Endothelial cell of umbilical vein (primary cell): ENCODE data around the gene EIF1B. TPM values are rescaled to one million over a fixed set of nuclear protein-coding genes. Genes with fewer than 3 reads are reported as not detected.

Experiments used
- BruUV-seq: library from RNA; stranded (reverse); fragments of 400-500 nt; replicated peaks from 2 replicates; lab custom pipeline; 2021; lab: Mats Ljungman, UMichigan
- CTCF ChIA-PET: fragments of 300-600, 350-600 bp; sonication (Branson Sonifier 250); formaldehyde crosslinking; loops from one replicate; lab custom pipeline; 2021; ENCODE audit warnings: antibody characterized with exemption, inconsistent platforms; lab: Charles Lee
- POLR2A ChIA-PET: fragments of 300-600, 350-600 bp; sonication (Branson Sonifier 250); formaldehyde crosslinking; loops from one replicate; lab custom pipeline; 2021; ENCODE audit warnings: antibody characterized with exemption, inconsistent platforms; lab: Charles Lee
- DNase-seq: peaks from one replicate; pipeline ENCODE4 v3.0.0-alpha.2; 2011; ENCODE audit warnings: low read depth, low spot score
- FAIRE-seq: peaks from 2 replicates; lab custom pipeline; 2011; peaks lifted over from hg19 to GRCh38; lab: Jason Lieb, UNC
- H2AFZ ChIP-seq: 2 replicates; pipeline ENCODE4 v1.6.0; 2012; ENCODE audit warnings: low read depth, low read length, control low read depth, inconsistent platforms
- H3K27ac ChIP-seq: 2 replicates; pipeline ENCODE4 v1.5.1; 2011; ENCODE audit warnings: low read depth, mild to moderate bottlenecking, control low read depth, low read length, moderate library complexity; ENCODE audit not compliant: insufficient read depth
- H3K27me3 ChIP-seq, 2 experiments: 2 replicates each; pipeline versions ENCODE4 v1.6.0 to v1.6.1; 2011; ENCODE audit warnings: low read length in 2 of 2, mixed read lengths in 1 of 2; ENCODE audit not compliant: control insufficient read depth in 2 of 2, insufficient read depth in 2 of 2
- H3K36me3 ChIP-seq, 2 experiments: 2 replicates in 1 of 2; 3 replicates in 1 of 2; pipeline ENCODE4 v1.5.1; 2011; ENCODE audit warnings: low read length in 2 of 2, mild to moderate bottlenecking in 1 of 2, moderate library complexity in 1 of 2; ENCODE audit not compliant: control insufficient read depth in 2 of 2, insufficient read depth in 2 of 2; ENCODE audit errors: extremely low read depth in 1 of 2
- H3K4me1 ChIP-seq: 3 replicates; pipeline ENCODE4 v1.5.1; 2011; ENCODE audit warnings: mild to moderate bottlenecking, low read length; ENCODE audit not compliant: control insufficient read depth, insufficient read depth; ENCODE audit errors: extremely low read depth
- H3K4me2 ChIP-seq: 2 replicates; pipeline ENCODE4 v1.6.1; 2011; ENCODE audit warnings: low read length, control low read depth, mixed read lengths; ENCODE audit not compliant: insufficient read depth
- H3K4me3 ChIP-seq, 3 experiments: fragments of 200-600 bp in 1 of 3; sonication (generic), shearing (Covaris generic) in 1 of 3; replicated peaks in 1 of 3; 2 replicates each; pipeline ENCODE4 v1.5.1; 2011 to 2016; ENCODE audit warnings: control low read depth in 3 of 3, low read length in 3 of 3, mild to moderate bottlenecking in 2 of 3, inconsistent platforms in 1 of 3, low read depth in 1 of 3, moderate library complexity in 1 of 3; ENCODE audit not compliant: insufficient read depth in 1 of 3
- H3K79me2 ChIP-seq: 2 replicates; pipeline ENCODE4 v1.6.0; 2012; ENCODE audit warnings: low read length, inconsistent platforms; ENCODE audit not compliant: control insufficient read depth, insufficient read depth
- H3K9ac ChIP-seq: replicated peaks from 2 replicates; pipeline ENCODE3; 2011; ENCODE audit warnings: low read length, control low read depth; ENCODE audit not compliant: insufficient read depth; ENCODE audit errors: extremely low read depth
- H3K9me1 ChIP-seq: replicated peaks from 3 replicates; pipeline ENCODE4 v1.6.0; 2011; ENCODE audit warnings: mild to moderate bottlenecking, low read length; ENCODE audit not compliant: control insufficient read depth, insufficient read depth; ENCODE audit errors: extremely low read depth
- H3K9me3 ChIP-seq: replicated peaks from 2 replicates; pipeline ENCODE4 v1.5.1; 2012; ENCODE audit warnings: low read length, inconsistent platforms; ENCODE audit not compliant: control insufficient read depth, insufficient read depth
- H4K20me1 ChIP-seq: replicated peaks from 2 replicates; pipeline ENCODE3; 2011; ENCODE audit warnings: mild to moderate bottlenecking, low read length; ENCODE audit not compliant: control insufficient read depth, insufficient read depth; ENCODE audit errors: extremely low read depth
- EZH2 ChIP-seq: IDR thresholded peaks from 2 replicates; pipeline ENCODE4 v1.6.1; 2012; ENCODE audit warnings: borderline replicate concordance, low read depth, mild to moderate bottlenecking, moderate library complexity, low read length, inconsistent platforms; ENCODE audit not compliant: severe bottlenecking
- FOS ChIP-seq: IDR thresholded peaks from 2 replicates; pipeline ENCODE4 v1.6.1; 2011; ENCODE audit warnings: mild to moderate bottlenecking, low read length, moderate library complexity, borderline replicate concordance; ENCODE audit not compliant: insufficient read depth
- JUN ChIP-seq: IDR thresholded peaks from 2 replicates; pipeline ENCODE4 v1.6.1; 2011; ENCODE audit warnings: borderline replicate concordance, low read depth; ENCODE audit not compliant: insufficient read length, insufficient read depth
- POLR2AphosphoS5 ChIP-seq: IDR thresholded peaks from 2 replicates; pipeline ENCODE4 v1.6.1; 2012; ENCODE audit warnings: low read depth, mild to moderate bottlenecking, control low read depth, low read length, moderate library complexity; ENCODE audit not compliant: insufficient read depth
- dilution Hi-C: fragments of 300-500 bp; cut with MboI; formaldehyde crosslinking; loops from one replicate; pipeline ENCODE4 v1.15.0; 2019; ENCODE audit warnings: low sequenced_read_pairs; ENCODE audit not compliant: extremely low pct_ligation_motif_present
- intact Hi-C: fragments of 100-400 bp; cut with micrococcal nuclease; formaldehyde crosslinking; loops from one replicate; pipeline ENCODE4 v1.10.0; 2022
- polyA plus RNA-seq, 4 experiments: library from polyadenylated mRNA; depleted of rRNA in 3 of 4; stranded (reverse) in 3 of 4; unstranded in 1 of 4; fragments of >200 nt; gene quantifications; 2 replicates each; pipeline versions ENCODE4 v1.2.1 to v1.2.3, GENCODE V29; 2011 to 2012; ENCODE audit warnings: missing spikeins in 1 of 4
- total RNA-seq: library from RNA; stranded (reverse); gene quantifications from 2 replicates; pipeline ENCODE4 v1.2.3, GENCODE V29; 2021
- TF ChIP-seq, protein P1 (sequence below), 2 donors: IDR thresholded peaks; 1 replicate in 1 of 2; 2 replicates in 1 of 2; pipeline ENCODE4 v1.5.1; 2011; ENCODE audit warnings: low read length in 2 of 2, mild to moderate bottlenecking in 2 of 2, moderate library complexity in 2 of 2, control low read depth in 1 of 2, inconsistent platforms in 1 of 2, low read depth in 1 of 2; ENCODE audit not compliant: insufficient read depth in 1 of 2; ENCODE audit errors: extremely low read depth in 1 of 2
- TF ChIP-seq, protein P2 (sequence below): IDR thresholded peaks from 2 replicates; pipeline ENCODE4 v1.6.1; 2011; ENCODE audit not compliant: insufficient read depth, insufficient read length

EIF1B gene
- total and polyA plus RNA-seq, 2 donors (not counting 3 experiments of a cell fraction or from before 2014, with no cell fraction given): 17.8 to 46.0 TPM

- H4K20me1 ChIP-seq: no peaks in the 10 kb centered on the region
- intact Hi-C loops (loop anchor here (1.0 kb wide), 1 partner anchor 9 kb away; the partner anchor contains the start of gene EIF1B), dilution Hi-C loops (no loop called here)
- H3K36me3 ChIP-seq: no peaks in the 10 kb centered on the region
- TF ChIP-seq, protein P1, sequence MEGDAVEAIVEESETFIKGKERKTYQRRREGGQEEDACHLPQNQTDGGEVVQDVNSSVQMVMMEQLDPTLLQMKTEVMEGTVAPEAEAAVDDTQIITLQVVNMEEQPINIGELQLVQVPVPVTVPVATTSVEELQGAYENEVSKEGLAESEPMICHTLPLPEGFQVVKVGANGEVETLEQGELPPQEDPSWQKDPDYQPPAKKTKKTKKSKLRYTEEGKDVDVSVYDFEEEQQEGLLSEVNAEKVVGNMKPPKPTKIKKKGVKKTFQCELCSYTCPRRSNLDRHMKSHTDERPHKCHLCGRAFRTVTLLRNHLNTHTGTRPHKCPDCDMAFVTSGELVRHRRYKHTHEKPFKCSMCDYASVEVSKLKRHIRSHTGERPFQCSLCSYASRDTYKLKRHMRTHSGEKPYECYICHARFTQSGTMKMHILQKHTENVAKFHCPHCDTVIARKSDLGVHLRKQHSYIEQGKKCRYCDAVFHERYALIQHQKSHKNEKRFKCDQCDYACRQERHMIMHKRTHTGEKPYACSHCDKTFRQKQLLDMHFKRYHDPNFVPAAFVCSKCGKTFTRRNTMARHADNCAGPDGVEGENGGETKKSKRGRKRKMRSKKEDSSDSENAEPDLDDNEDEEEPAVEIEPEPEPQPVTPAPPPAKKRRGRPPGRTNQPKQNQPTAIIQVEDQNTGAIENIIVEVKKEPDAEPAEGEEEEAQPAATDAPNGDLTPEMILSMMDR (IDR thresholded peaks at IDR 0.05; ENCODE audit: extremely low read depth in 1 of 2, insufficient read depth in 1 of 2, low read depth in 1 of 2, low read length in 2 of 2): no peak
- TF ChIP-seq EZH2 (no peak), FOS (peak; percentile 59), JUN (peak; percentile 46), POLR2AphosphoS5 (no peak)
- TF ChIP-seq, protein P2, sequence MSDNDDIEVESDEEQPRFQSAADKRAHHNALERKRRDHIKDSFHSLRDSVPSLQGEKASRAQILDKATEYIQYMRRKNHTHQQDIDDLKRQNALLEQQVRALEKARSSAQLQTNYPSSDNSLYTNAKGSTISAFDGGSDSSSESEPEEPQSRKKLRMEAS: no peak
- DNase-seq: peak; percentile 58
- H3K9me3 ChIP-seq: no peaks in the 10 kb centered on the region
- ChIA-PET POLR2A (interaction anchor here (1.0 kb wide), 1 partner anchor 9 kb away, joined by 3 read pairs; the partner anchor contains the start of gene EIF1B), CTCF (interaction anchor here (1.2 to 1.7 kb wide), 2 partner anchors 9 to 11 kb away, joined by 3 to 12 read pairs; partner anchors contain the start of gene EIF1B)
- H3K4me2 ChIP-seq: peak overlapping the region; percentile 25
- no TSS peak for BruUV-seq
- H3K9ac ChIP-seq: no peak overlapping the region
- no peak overlapping the region for H3K4me3 ChIP-seq
- H2AFZ ChIP-seq: peak overlapping the region; percentile 26
- H3K79me2 ChIP-seq: no peaks in the 10 kb centered on the region
- H3K27me3 ChIP-seq: no peaks in the 10 kb centered on the region
- peak; percentile 60 for FAIRE-seq
- no peaks in the 10 kb centered on the region for H3K9me1 ChIP-seq
- H3K27ac ChIP-seq: peak overlapping the region; percentile 30
- peaks cover 10% of the 10 kb centered on the region for H3K4me1 ChIP-seq
Measured at GRCh38 chr3:40299721-40300335, 9.7 kb upstream of the EIF1B start.
